ENCODE data around the gene PLXNA4. TPM values are rescaled to one million over a fixed set of nuclear protein-coding genes. Genes with fewer than 3 reads are reported as not detected.

Gene PLXNA4
- total RNA-seq, 1 donor from 2014 or later, result 0.21 TPM

- intact Hi-C loops (cut with micrococcal nuclease), result no loop called here
- DNase-seq (ENCODE audit: low spot score), result no peak
- Mint-ChIP-seq H3K4me3 (ENCODE audit: low read depth) (no peak overlapping the region), H3K4me1 (ENCODE audit: low read depth) (no peaks in the 10 kb centered on the region), H3K36me3 (ENCODE audit: low read depth) (no peaks in the 10 kb centered on the region), H3K27ac (no peak overlapping the region), H3K9me3 (no peaks in the 10 kb centered on the region), H3K27me3 (ENCODE audit: low read depth) (peaks cover 9% of the 10 kb centered on the region)
Observed at GRCh38 chr7:132290021-132290420, 286.2 kb downstream of the PLXNA4 start.

GRCh38 chr7:132286836-132287235 lies 289.4 kb downstream of the PLXNA4 start:
- intact Hi-C loops (cut with micrococcal nuclease), result no loop called here
- H3K4me1 Mint-ChIP-seq (ENCODE audit: low read depth), result no peaks in the 10 kb centered on the region
- H3K27me3 Mint-ChIP-seq (ENCODE audit: low read depth), result peaks cover 6% of the 10 kb centered on the region
- no peaks in the 10 kb centered on the region for H3K9me3 Mint-ChIP-seq
- H3K36me3 Mint-ChIP-seq (ENCODE audit: low read depth), result no peaks in the 10 kb centered on the region
- no peak overlapping the region for H3K4me3 Mint-ChIP-seq (ENCODE audit: low read depth)
- H3K27ac Mint-ChIP-seq, result no peak overlapping the region
- DNase-seq (ENCODE audit: low spot score), result no peak

GRCh38 chr7:132280335-132280734 lies 295.9 kb downstream of the PLXNA4 start:
- H3K9me3 Mint-ChIP-seq, result no peaks in the 10 kb centered on the region
- no peak for DNase-seq (ENCODE audit: low spot score)
- H3K4me3 Mint-ChIP-seq (ENCODE audit: low read depth), result no peak overlapping the region
- no peaks in the 10 kb centered on the region for H3K4me1 Mint-ChIP-seq (ENCODE audit: low read depth)
- H3K27ac Mint-ChIP-seq, result no peak overlapping the region
- H3K27me3 Mint-ChIP-seq (ENCODE audit: low read depth), result peaks cover 7% of the 10 kb centered on the region
- no peaks in the 10 kb centered on the region for H3K36me3 Mint-ChIP-seq (ENCODE audit: low read depth)
- intact Hi-C loops (cut with micrococcal nuclease), result no loop called here

GRCh38 chr7:132279718-132280117 lies 296.6 kb downstream of the PLXNA4 start:
- peaks cover 7% of the 10 kb centered on the region for H3K27me3 Mint-ChIP-seq (ENCODE audit: low read depth)
- no peak for DNase-seq (ENCODE audit: low spot score)
- H3K27ac Mint-ChIP-seq, result no peak overlapping the region
- intact Hi-C loops (cut with micrococcal nuclease), result no loop called here
- no peaks in the 10 kb centered on the region for H3K9me3 Mint-ChIP-seq
- no peak overlapping the region for H3K4me3 Mint-ChIP-seq (ENCODE audit: low read depth)
- H3K36me3 Mint-ChIP-seq (ENCODE audit: low read depth), result no peaks in the 10 kb centered on the region
- no peaks in the 10 kb centered on the region for H3K4me1 Mint-ChIP-seq (ENCODE audit: low read depth)

- Mint-ChIP-seq H3K36me3 (ENCODE audit: low read depth) (no peaks in the 10 kb centered on the region), H3K27ac (no peak overlapping the region)
Observed at GRCh38 chr7:132276976-132277725, 299.1 kb downstream of the PLXNA4 start.

GRCh38 chr7:132276234-132276630 lies 300.0 kb downstream of the PLXNA4 start:
- no peaks in the 10 kb centered on the region for H3K4me1 Mint-ChIP-seq (ENCODE audit: low read depth)
- intact Hi-C loops (cut with micrococcal nuclease), result no loop called here
- H3K27ac Mint-ChIP-seq, result no peak overlapping the region
- no peaks in the 10 kb centered on the region for H3K36me3 Mint-ChIP-seq (ENCODE audit: low read depth)
- DNase-seq (ENCODE audit: low spot score), result no peak
- H3K9me3 Mint-ChIP-seq, result no peaks in the 10 kb centered on the region
- H3K27me3 Mint-ChIP-seq (ENCODE audit: low read depth), result peaks cover 6% of the 10 kb centered on the region
- no peak overlapping the region for H3K4me3 Mint-ChIP-seq (ENCODE audit: low read depth)

More at GRCh38 chr7:132276976-132277725, 299.1 kb downstream of the PLXNA4 start:
- Mint-ChIP-seq H3K27me3 (ENCODE audit: low read depth) (peaks cover 7% of the 10 kb centered on the region), H3K9me3 (no peaks in the 10 kb centered on the region), H3K4me1 (ENCODE audit: low read depth) (no peaks in the 10 kb centered on the region), H3K4me3 (ENCODE audit: low read depth) (no peak overlapping the region)
- no peak for DNase-seq (ENCODE audit: low spot score)
- intact Hi-C loops (cut with micrococcal nuclease), result no loop called here

- no peak overlapping the region for H3K4me3 Mint-ChIP-seq (ENCODE audit: low read depth)
- H3K27me3 Mint-ChIP-seq (ENCODE audit: low read depth), result peaks cover 6% of the 10 kb centered on the region
- no peak for DNase-seq (ENCODE audit: low spot score)
- intact Hi-C loops (cut with micrococcal nuclease), result no loop called here
- H3K36me3 Mint-ChIP-seq (ENCODE audit: low read depth), result no peaks in the 10 kb centered on the region
- no peaks in the 10 kb centered on the region for H3K9me3 Mint-ChIP-seq
- no peak overlapping the region for H3K27ac Mint-ChIP-seq
- H3K4me1 Mint-ChIP-seq (ENCODE audit: low read depth), result no peaks in the 10 kb centered on the region
Observed at GRCh38 chr7:132275416-132276233, 300.6 kb downstream of the PLXNA4 start.

GRCh38 chr7:132272763-132273371 lies 303.4 kb downstream of the PLXNA4 start:
- Mint-ChIP-seq H3K9me3 (no peaks in the 10 kb centered on the region), H3K4me1 (ENCODE audit: low read depth) (no peaks in the 10 kb centered on the region), H3K4me3 (ENCODE audit: low read depth) (no peak overlapping the region), H3K27ac (no peak overlapping the region), H3K27me3 (ENCODE audit: low read depth) (peaks cover 3% of the 10 kb centered on the region), H3K36me3 (ENCODE audit: low read depth) (no peaks in the 10 kb centered on the region)
- intact Hi-C loops (cut with micrococcal nuclease), result no loop called here
- no peak for DNase-seq (ENCODE audit: low spot score)

GRCh38 chr7:132270517-132270916 lies 305.8 kb downstream of the PLXNA4 start:
- DNase-seq (ENCODE audit: low spot score), result no peak
- H3K4me1 Mint-ChIP-seq (ENCODE audit: low read depth), result no peaks in the 10 kb centered on the region
- H3K4me3 Mint-ChIP-seq (ENCODE audit: low read depth), result no peak overlapping the region
- no peaks in the 10 kb centered on the region for H3K27me3 Mint-ChIP-seq (ENCODE audit: low read depth)
- no peak overlapping the region for H3K27ac Mint-ChIP-seq
- intact Hi-C loops (cut with micrococcal nuclease), result no loop called here
- no peaks in the 10 kb centered on the region for H3K36me3 Mint-ChIP-seq (ENCODE audit: low read depth)
- no peaks in the 10 kb centered on the region for H3K9me3 Mint-ChIP-seq

- Mint-ChIP-seq H3K27me3 (ENCODE audit: low read depth) (no peaks in the 10 kb centered on the region), H3K9me3 (no peaks in the 10 kb centered on the region)
Observed at GRCh38 chr7:132269718-132270117, 306.6 kb downstream of the PLXNA4 start.

GRCh38 chr7:132263151-132263550 lies 313.1 kb downstream of the PLXNA4 start:
- intact Hi-C loops (cut with micrococcal nuclease), result no loop called here
- DNase-seq (ENCODE audit: low spot score), result no peak
- no peaks in the 10 kb centered on the region for H3K36me3 Mint-ChIP-seq (ENCODE audit: low read depth)
- no peak overlapping the region for H3K27ac Mint-ChIP-seq
- H3K4me3 Mint-ChIP-seq (ENCODE audit: low read depth), result no peak overlapping the region
- H3K9me3 Mint-ChIP-seq, result no peaks in the 10 kb centered on the region
- no peaks in the 10 kb centered on the region for H3K27me3 Mint-ChIP-seq (ENCODE audit: low read depth)
- no peaks in the 10 kb centered on the region for H3K4me1 Mint-ChIP-seq (ENCODE audit: low read depth)

More at GRCh38 chr7:132269718-132270117, 306.6 kb downstream of the PLXNA4 start:
- intact Hi-C loops (cut with micrococcal nuclease), result no loop called here
- no peak for DNase-seq (ENCODE audit: low spot score)
- no peak overlapping the region for H3K4me3 Mint-ChIP-seq (ENCODE audit: low read depth)
- no peaks in the 10 kb centered on the region for H3K36me3 Mint-ChIP-seq (ENCODE audit: low read depth)
- H3K27ac Mint-ChIP-seq, result no peak overlapping the region
- H3K4me1 Mint-ChIP-seq (ENCODE audit: low read depth), result no peaks in the 10 kb centered on the region

GRCh38 chr7:132262160-132262470 lies 314.2 kb downstream of the PLXNA4 start:
- H3K27ac Mint-ChIP-seq, result no peak overlapping the region
- no peak overlapping the region for H3K4me3 Mint-ChIP-seq (ENCODE audit: low read depth)
- H3K9me3 Mint-ChIP-seq, result no peaks in the 10 kb centered on the region
- no peaks in the 10 kb centered on the region for H3K4me1 Mint-ChIP-seq (ENCODE audit: low read depth)
- H3K27me3 Mint-ChIP-seq (ENCODE audit: low read depth), result no peaks in the 10 kb centered on the region
- DNase-seq (ENCODE audit: low spot score), result no peak
- no peaks in the 10 kb centered on the region for H3K36me3 Mint-ChIP-seq (ENCODE audit: low read depth)
- intact Hi-C loops (cut with micrococcal nuclease), result no loop called here

Data from activated T-helper 2 cell treated with anti-CD3 and anti-CD28 coated beads, Interferon-gamma antibody, Interleukin-2, Interleukin-4, amounts not matched to agents 10 μg/mL and 5 μg/mL and 100 μg/mL, durations not matched to agents 14 hours and 24 hours and 36 hours (primary cell).